ENCODE data around the gene VCAM1. TPM values are rescaled to one million over a fixed set of nuclear protein-coding genes. Genes with fewer than 3 reads are reported as not detected.
A peak's percentile ranks its signal among the peaks of the same experiment; 100 is the strongest.

VCAM1 gene
- total and polyA plus RNA-seq, 2 of the 8 experiments (the other 6 are each of a cell fraction or from before 2014, with no cell fraction given): 0.21 TPM; not detected in 1

DNA sequence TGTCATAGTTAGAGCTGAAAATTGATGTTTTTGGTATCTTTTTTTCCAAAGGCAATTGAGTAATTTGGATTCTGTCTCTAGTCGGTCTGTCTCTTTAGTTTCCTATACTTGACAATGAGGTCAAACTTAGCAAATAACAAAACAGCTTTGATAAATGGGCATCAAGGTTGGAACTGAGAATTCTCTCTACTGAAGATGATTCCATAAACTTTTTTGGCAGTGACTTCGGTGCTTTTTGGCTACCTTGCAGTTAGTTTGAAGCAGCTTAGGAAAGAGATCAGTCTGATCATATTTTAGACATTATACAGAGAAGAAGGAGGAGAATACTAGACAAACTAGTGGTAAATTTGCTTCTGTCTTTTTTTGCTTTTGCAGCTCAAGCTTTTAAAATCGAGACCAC is 559 bp downstream of the VCAM1 start:
- H3K4me2 ChIP-seq (ENCODE audit: insufficient read depth in 1 of 2, low read depth in 2 of 2, low read length in 2 of 2): no peak overlapping the region
- H4K20me1 ChIP-seq (replicated peaks in 1 of 2; ENCODE audit: control insufficient read depth in 1 of 2, insufficient read depth in 2 of 2, low read length in 2 of 2): no peaks in the 10 kb centered on the region
- no peak overlapping the region for H2AK5ac ChIP-seq (ENCODE audit: low read depth, low read length)
- H3K9me3 ChIP-seq (ENCODE audit: insufficient read depth in 2 of 2, low read depth in 1 of 2, low read length in 1 of 2): no peaks in the 10 kb centered on the region
- peaks cover 0 to 4% (median under 1%) of the 10 kb centered on the region in 4 experiments; a peak in 4 of 7 replicates for H3K4me1 ChIP-seq (replicated peaks in 1 of 4; ENCODE audit: control insufficient read depth in 3 of 4, insufficient read depth in 4 of 4, low read length in 3 of 4)
- H3K4ac ChIP-seq (replicated peaks; ENCODE audit: insufficient read length, low read depth, low read length): no peak overlapping the region
- no peaks in the 10 kb centered on the region for H3K36me3 ChIP-seq (ENCODE audit: control insufficient read depth in 2 of 4, insufficient read depth in 4 of 4, low read length in 3 of 4)
- no peak overlapping the region for H2BK20ac ChIP-seq (ENCODE audit: low read length)
- no peak overlapping the region for H4K5ac ChIP-seq (ENCODE audit: insufficient read length, low read depth, low read length)
- H3K14ac ChIP-seq (ENCODE audit: insufficient read length): no peak overlapping the region
- WGBS, 2 experiments (ENCODE audit: extremely low coverage in 1 of 2, insufficient coverage in 1 of 2, insufficient read length in 1 of 2, insufficient replicate concordance in 2 of 2, low coverage in 1 of 2, low lambda C conversion rate in 2 of 2, missing lambda C conversion rate in 1 of 2): 88% methylated on average over 3 of the region's 3 CpGs; no CpG with 5 or more reads in 1 of the 2 experiments
- DNase-seq (ENCODE audit: low read depth in 1 of 2, low spot score in 2 of 2) (no peak), FAIRE-seq (peak; percentile 24)
- H3K18ac ChIP-seq (ENCODE audit: extremely low read depth, low read length): no peak overlapping the region
- no peak overlapping the region for H4K8ac ChIP-seq (ENCODE audit: extremely low read depth, insufficient read depth, low read length)
- H3K79me2 ChIP-seq (ENCODE audit: control insufficient read depth in 1 of 2, insufficient read depth in 2 of 2, low read length in 2 of 2): no peaks in the 10 kb centered on the region
- peaks cover 0 to 2% (median 0%) of the 10 kb centered on the region in 4 experiments; a peak in 2 of 7 replicates for H3K27me3 ChIP-seq (replicated peaks in 1 of 4; ENCODE audit: control insufficient read depth in 3 of 4, extremely low read depth in 1 of 4, insufficient read depth in 3 of 4, low read length in 3 of 4)
- no peak overlapping the region for H4K91ac ChIP-seq (replicated peaks; ENCODE audit: insufficient read length, low read length)
- no peaks in the 10 kb centered on the region for H3K79me1 ChIP-seq (ENCODE audit: low read depth, low read length)
- H2BK12ac ChIP-seq (ENCODE audit: low read depth, low read length): no peak overlapping the region
- H2BK5ac ChIP-seq (ENCODE audit: low read depth, low read length): no peak overlapping the region
- no peak overlapping the region for H2BK120ac ChIP-seq (replicated peaks; ENCODE audit: low read depth, low read length)
- no peak overlapping the region for H2BK15ac ChIP-seq (ENCODE audit: low read length)
- ChIA-PET CTCF (ENCODE audit: partially characterized antibody) (interaction anchor here (0.9 to 2.2 kb wide), 2 partner anchors 18 to 100 kb away, joined by 3 to 7 read pairs; no protein-coding TSS in a partner anchor), POLR2A (ENCODE audit: partially characterized antibody) (no interaction called here)
- H3K56ac ChIP-seq (replicated peaks; ENCODE audit: insufficient read length, low read depth, low read length): no peak overlapping the region
- peak overlapping the region; percentile 100; the same call in 1 of the 2 replicates for H2AFZ ChIP-seq (ENCODE audit: low read length)
- H3K23me2 ChIP-seq (ENCODE audit: low read depth, low read length): no peaks in the 10 kb centered on the region
- H3K23ac ChIP-seq (ENCODE audit: insufficient read length): no peak overlapping the region
- H3K27ac ChIP-seq (ENCODE audit: low read depth, low read length): no peak overlapping the region
- no peak overlapping the region for H3K9ac ChIP-seq (replicated peaks in 1 of 4; ENCODE audit: extremely low read depth in 1 of 4, low read depth in 3 of 4, low read length in 3 of 4)
- 0 out of 8 replicates have a peak overlapping the region, but pooled peaks of 1 of the 4 experiments have one; percentile 14 for H3K4me3 ChIP-seq (ENCODE audit: extremely low read depth in 1 of 4, insufficient read depth in 2 of 4, low read depth in 3 of 4, low read length in 4 of 4)
- TF ChIP-seq RXRA (IDR thresholded peaks at IDR 0.05; ENCODE audit: insufficient read depth, low read depth, low read length) (no peak), SP1 (IDR thresholded peaks at IDR 0.05; ENCODE audit: low read depth, low read length) (no peak), TEAD4 (IDR thresholded peaks at IDR 0.05; ENCODE audit: low read depth, low read length) (no peak), SIRT6 (IDR thresholded peaks at IDR 0.05; ENCODE audit: low read length) (no peak), SP4 (IDR thresholded peaks at IDR 0.05; ENCODE audit: low read length) (no peak), SUZ12 (IDR thresholded peaks at IDR 0.05; ENCODE audit: low read length) (no peak), POU5F1 (IDR thresholded peaks at IDR 0.05; ENCODE audit: low read depth, low read length) (no peak), EZH2 (IDR thresholded peaks at IDR 0.05; ENCODE audit: low read depth, low read length, severe bottlenecking) (no peak), POLR2AphosphoS5 (IDR thresholded peaks at IDR 0.05; ENCODE audit: low read depth, low read length) (no peak), GTF2F1 (IDR thresholded peaks at IDR 0.05; ENCODE audit: borderline replicate concordance, low read depth, low read length) (no peak), POLR2A (IDR thresholded peaks at IDR 0.05; ENCODE audit: control extremely low read depth in 1 of 2, low read depth in 2 of 2, low read length in 2 of 2) (no peak), HDAC2 (IDR thresholded peaks at IDR 0.05; ENCODE audit: borderline replicate concordance in 1 of 2, low read depth in 2 of 2, low read length in 2 of 2) (no peak), SAP30 (IDR thresholded peaks at IDR 0.05; ENCODE audit: insufficient read depth, insufficient replicate concordance, low read length) (no peak)
- TF ChIP-seq, protein P1, sequence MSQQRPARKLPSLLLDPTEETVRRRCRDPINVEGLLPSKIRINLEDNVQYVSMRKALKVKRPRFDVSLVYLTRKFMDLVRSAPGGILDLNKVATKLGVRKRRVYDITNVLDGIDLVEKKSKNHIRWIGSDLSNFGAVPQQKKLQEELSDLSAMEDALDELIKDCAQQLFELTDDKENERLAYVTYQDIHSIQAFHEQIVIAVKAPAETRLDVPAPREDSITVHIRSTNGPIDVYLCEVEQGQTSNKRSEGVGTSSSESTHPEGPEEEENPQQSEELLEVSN (IDR thresholded peaks at IDR 0.05): no peak

All from H1 (cell line).